Esophagus squamous epithelium (tissue), 4 donors: ENCODE measurements around the gene KSR2.

ENCODE experiments used
- CTCF ChIP-seq, 6 experiments: fragments of 450-650 bp in 4 of 6; fragments of 200-600 bp in 2 of 6; sonication (generic) in 2 of 6; IDR thresholded peaks; one replicate each; pipeline ENCODE4 v1.5.1; 2016 to 2019; ENCODE audit warnings: antibody characterized with exemption in 6 of 6, mild to moderate bottlenecking in 4 of 6, moderate library complexity in 4 of 6
- POLR2A ChIP-seq, 4 donors: fragments of 450-650 bp; IDR thresholded peaks; one replicate each; pipeline ENCODE4 v1.6.1; 2017; ENCODE audit warnings: antibody characterized with exemption in 4 of 4, mild to moderate bottlenecking in 4 of 4, moderate library complexity in 3 of 4

DNA sequence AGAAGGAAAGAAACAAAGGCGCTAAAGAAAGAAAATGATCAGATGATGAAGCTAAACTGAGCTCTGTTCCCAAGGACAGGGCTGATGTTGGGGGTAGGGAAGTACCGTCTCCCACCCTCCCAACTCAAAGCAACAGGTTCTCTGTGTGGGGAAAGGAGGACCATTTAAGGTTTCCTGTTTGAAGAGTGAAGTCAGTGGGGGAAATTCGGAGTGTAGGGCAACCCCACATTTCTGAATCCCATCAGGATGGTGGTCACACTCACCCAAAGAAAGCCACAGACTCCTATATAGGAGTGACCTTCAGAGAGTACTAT, 131.1 kb downstream of the KSR2 start:
- TF ChIP-seq CTCF (IDR thresholded peaks at IDR 0.05) (no peak), POLR2A (IDR thresholded peaks at IDR 0.05) (no peak)
